Measurements from ENCODE around the gene ZNF511. TPM values are rescaled to one million over a fixed set of nuclear protein-coding genes. Genes with fewer than 3 reads are reported as not detected.
A peak's percentile ranks its signal among the peaks of the same experiment; 100 is the strongest.

ZNF511 gene
- total RNA-seq, 1 experiment from 2014 or later = 69.6 TPM

- POLR2A ChIA-PET = no interaction called here
- Mint-ChIP-seq H3K4me1 (peaks cover 6% of the 10 kb centered on the region; the same call in 1 of the 2 replicates), H3K36me3 (no peaks in the 10 kb centered on the region), H3K9me3 (no peaks in the 10 kb centered on the region), H3K27ac (no peak overlapping the region), H3K4me3 (no peak overlapping the region), H3K27me3 (ENCODE audit: low read depth) (no peaks in the 10 kb centered on the region)
- CTCF ChIA-PET = interaction anchor here (1.1 kb wide), 1 partner anchor 36 kb away, joined by 4 read pairs; no protein-coding TSS in a partner anchor
- ATAC-seq = peak; percentile 31
- no peak for TF ChIP-seq ZNF263 (CRISPR knock-in tag; IDR thresholded peaks at IDR 0.05; ENCODE audit: low read depth)
- no peak for TF ChIP-seq NR2C2 (CRISPR knock-in tag; IDR thresholded peaks at IDR 0.05)
- TF ChIP-seq ZNF219 (CRISPR knock-in tag; IDR thresholded peaks at IDR 0.05; ENCODE audit: borderline replicate concordance) = no peak
- no peak for TF ChIP-seq ETV6 (CRISPR knock-in tag; IDR thresholded peaks at IDR 0.05)
- TF ChIP-seq MYBL2 (CRISPR knock-in tag; IDR thresholded peaks at IDR 0.05) = no peak
- no peak for TF ChIP-seq ZNF532 (CRISPR knock-in tag; IDR thresholded peaks at IDR 0.05; ENCODE audit: borderline replicate concordance)
- TF ChIP-seq HMGXB4 (CRISPR knock-in tag; IDR thresholded peaks at IDR 0.05) = no peak
- TF ChIP-seq SMAD4 (CRISPR knock-in tag; IDR thresholded peaks at IDR 0.05) = no peak
- no peak for TF ChIP-seq ZSCAN18 (CRISPR knock-in tag; IDR thresholded peaks at IDR 0.05)
- TF ChIP-seq, protein P1, sequence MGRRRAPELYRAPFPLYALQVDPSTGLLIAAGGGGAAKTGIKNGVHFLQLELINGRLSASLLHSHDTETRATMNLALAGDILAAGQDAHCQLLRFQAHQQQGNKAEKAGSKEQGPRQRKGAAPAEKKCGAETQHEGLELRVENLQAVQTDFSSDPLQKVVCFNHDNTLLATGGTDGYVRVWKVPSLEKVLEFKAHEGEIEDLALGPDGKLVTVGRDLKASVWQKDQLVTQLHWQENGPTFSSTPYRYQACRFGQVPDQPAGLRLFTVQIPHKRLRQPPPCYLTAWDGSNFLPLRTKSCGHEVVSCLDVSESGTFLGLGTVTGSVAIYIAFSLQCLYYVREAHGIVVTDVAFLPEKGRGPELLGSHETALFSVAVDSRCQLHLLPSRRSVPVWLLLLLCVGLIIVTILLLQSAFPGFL (CRISPR knock-in tag; IDR thresholded peaks at IDR 0.05; ENCODE audit: borderline replicate concordance) = no peak
- no peak for TF ChIP-seq NFATC4 (CRISPR knock-in tag; IDR thresholded peaks at IDR 0.05)
- TF ChIP-seq JUN (CRISPR knock-in tag; IDR thresholded peaks at IDR 0.05) = no peak
- TF ChIP-seq ATF2 (CRISPR knock-in tag; IDR thresholded peaks at IDR 0.05; ENCODE audit: borderline replicate concordance, low read depth) = no peak
- TF ChIP-seq MXD4 (CRISPR knock-in tag; IDR thresholded peaks at IDR 0.05; ENCODE audit: borderline replicate concordance) = no peak
- no peak for TF ChIP-seq GABPB1 (CRISPR knock-in tag; IDR thresholded peaks at IDR 0.05)
- TF ChIP-seq CREM (CRISPR knock-in tag; IDR thresholded peaks at IDR 0.05) = no peak
- TF ChIP-seq ZNF232 (CRISPR knock-in tag; IDR thresholded peaks at IDR 0.05) = no peak
- no peak for DNase-seq (ENCODE audit: low spot score)
Observed at GRCh38 chr10:133271521-133272300, 37.0 kb upstream of the ZNF511 start.
